HG03460 (cell line): ENCODE data around the gene PIEZO2.

Experiments used
- ATAC-seq: cut with Tn5 transposase; IDR thresholded peaks from one replicate; pipeline ENCODE4 v1.9.1; 2021; ENCODE audit not compliant: unreplicated experiment

The PIEZO2 gene

GRCh38 chr18:11033503-11033902, 115.9 kb downstream of the PIEZO2 start:
- no peak for ATAC-seq

GRCh38 chr18:11031966-11032365, 117.4 kb downstream of the PIEZO2 start:
- ATAC-seq = no peak

GRCh38 chr18:11029021-11029420, 120.3 kb downstream of the PIEZO2 start:
- ATAC-seq = no peak

- ATAC-seq = no peak
These were observed 121.5 kb downstream of the PIEZO2 start for GRCh38 chr18:11027862-11028261.

GRCh38 chr18:11025671-11026070, 123.7 kb downstream of the PIEZO2 start:
- no peak for ATAC-seq

GRCh38 chr18:11024928-11025669, 124.3 kb downstream of the PIEZO2 start:
- ATAC-seq = no peak

- no peak for ATAC-seq
These were observed 127.9 kb downstream of the PIEZO2 start for GRCh38 chr18:11021477-11021876.

GRCh38 chr18:11020877-11021414, 128.4 kb downstream of the PIEZO2 start:
- no peak for ATAC-seq

GRCh38 chr18:11020161-11020853, 129.1 kb downstream of the PIEZO2 start:
- ATAC-seq = no peak

GRCh38 chr18:11019295-11020105, 129.9 kb downstream of the PIEZO2 start:
- ATAC-seq = no peak

- ATAC-seq = no peak
These were observed 139.5 kb downstream of the PIEZO2 start for GRCh38 chr18:11009869-11010268.

GRCh38 chr18:11009147-11009546, 140.2 kb downstream of the PIEZO2 start:
- ATAC-seq = no peak

- no peak for ATAC-seq
These were observed 140.9 kb downstream of the PIEZO2 start for GRCh38 chr18:11008505-11008904.

- no peak for ATAC-seq
These were observed 143.8 kb downstream of the PIEZO2 start for GRCh38 chr18:11005528-11005927.

GRCh38 chr18:11004951-11005350, 144.4 kb downstream of the PIEZO2 start:
- no peak for ATAC-seq

GRCh38 chr18:11004294-11004693, 145.1 kb downstream of the PIEZO2 start:
- ATAC-seq = no peak

- ATAC-seq = no peak
These were observed 146.6 kb downstream of the PIEZO2 start for GRCh38 chr18:11002796-11003195.

GRCh38 chr18:11002277-11002676, 147.1 kb downstream of the PIEZO2 start:
- ATAC-seq = no peak

GRCh38 chr18:11000071-11000470, 149.3 kb downstream of the PIEZO2 start:
- no peak for ATAC-seq

- no peak for ATAC-seq
These were observed 151.5 kb downstream of the PIEZO2 start for GRCh38 chr18:10997885-10998284.

GRCh38 chr18:10995550-10995949, 153.8 kb downstream of the PIEZO2 start:
- no peak for ATAC-seq
